WI38 (cell line): Measurements from ENCODE around the gene NTSR1.

Source experiments
- H3K4me3 ChIP-seq: 2 replicates; pipeline ENCODE4 v1.5.1; 2011; ENCODE audit warnings: low read depth, mild to moderate bottlenecking, control low read depth, low read length
- TF ChIP-seq, protein P1 (sequence below): IDR thresholded peaks from 2 replicates; pipeline ENCODE4 v1.5.1; 2012; ENCODE audit warnings: low read depth, mild to moderate bottlenecking, control low read depth, low read length

Gene NTSR1

DNA sequence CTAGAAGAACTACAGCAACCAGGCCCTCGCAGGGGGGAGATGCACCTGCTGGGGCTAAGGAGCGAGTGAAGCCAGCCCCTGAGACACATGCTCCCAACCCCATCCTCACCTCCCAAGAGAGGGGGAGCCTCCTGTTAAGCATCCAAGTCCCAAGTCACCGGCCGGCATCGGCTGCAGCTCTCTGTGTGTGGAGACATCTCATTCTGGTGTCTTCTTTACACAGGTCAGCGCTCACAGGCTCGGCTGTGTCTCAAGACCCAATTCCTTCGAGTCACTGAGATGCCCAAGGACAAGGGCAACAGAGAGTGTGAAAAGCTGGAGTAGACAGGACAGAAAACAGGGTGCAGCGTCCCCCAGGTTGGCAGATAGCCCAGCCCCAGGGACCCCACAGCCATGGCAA lies 66.6 kb downstream of the NTSR1 start:
- H3K4me3 ChIP-seq, result no peak overlapping the region
- TF ChIP-seq, protein P1, sequence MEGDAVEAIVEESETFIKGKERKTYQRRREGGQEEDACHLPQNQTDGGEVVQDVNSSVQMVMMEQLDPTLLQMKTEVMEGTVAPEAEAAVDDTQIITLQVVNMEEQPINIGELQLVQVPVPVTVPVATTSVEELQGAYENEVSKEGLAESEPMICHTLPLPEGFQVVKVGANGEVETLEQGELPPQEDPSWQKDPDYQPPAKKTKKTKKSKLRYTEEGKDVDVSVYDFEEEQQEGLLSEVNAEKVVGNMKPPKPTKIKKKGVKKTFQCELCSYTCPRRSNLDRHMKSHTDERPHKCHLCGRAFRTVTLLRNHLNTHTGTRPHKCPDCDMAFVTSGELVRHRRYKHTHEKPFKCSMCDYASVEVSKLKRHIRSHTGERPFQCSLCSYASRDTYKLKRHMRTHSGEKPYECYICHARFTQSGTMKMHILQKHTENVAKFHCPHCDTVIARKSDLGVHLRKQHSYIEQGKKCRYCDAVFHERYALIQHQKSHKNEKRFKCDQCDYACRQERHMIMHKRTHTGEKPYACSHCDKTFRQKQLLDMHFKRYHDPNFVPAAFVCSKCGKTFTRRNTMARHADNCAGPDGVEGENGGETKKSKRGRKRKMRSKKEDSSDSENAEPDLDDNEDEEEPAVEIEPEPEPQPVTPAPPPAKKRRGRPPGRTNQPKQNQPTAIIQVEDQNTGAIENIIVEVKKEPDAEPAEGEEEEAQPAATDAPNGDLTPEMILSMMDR, result no peak

DNA sequence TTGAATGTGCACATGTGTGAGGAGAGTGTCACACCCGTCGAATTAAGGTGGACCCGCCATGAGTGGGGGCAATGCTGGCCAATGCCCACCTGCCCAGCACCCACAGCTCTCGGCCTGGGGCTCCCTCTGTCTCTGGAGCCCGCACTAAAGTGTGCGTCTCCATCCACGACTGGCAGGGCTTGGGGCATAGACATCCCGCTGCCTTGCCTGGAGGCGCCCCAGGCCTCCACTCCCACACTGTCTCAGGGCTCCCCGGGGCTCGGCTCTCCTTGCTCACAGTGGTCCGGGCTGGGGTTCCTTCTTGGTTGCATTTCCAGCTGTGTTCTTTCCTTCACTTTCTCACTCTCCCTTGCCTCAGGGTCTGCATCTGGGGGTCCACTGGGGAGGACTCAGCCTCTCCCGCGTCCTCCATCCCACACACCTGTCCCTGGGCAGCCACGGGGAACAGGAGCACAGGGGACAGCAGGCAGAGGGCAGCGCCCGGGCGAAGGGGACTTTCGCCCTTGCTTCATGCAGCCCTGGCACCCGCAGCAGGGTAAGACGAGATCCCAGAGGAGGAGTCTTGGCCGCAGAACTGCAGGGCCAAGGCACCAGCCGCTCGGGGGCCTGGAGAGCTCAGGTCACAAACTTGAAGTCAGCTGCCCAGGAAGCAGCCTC lies 67.5 kb downstream of the NTSR1 start:
- TF ChIP-seq, protein P1, result no peak
- no peak overlapping the region for H3K4me3 ChIP-seq

DNA sequence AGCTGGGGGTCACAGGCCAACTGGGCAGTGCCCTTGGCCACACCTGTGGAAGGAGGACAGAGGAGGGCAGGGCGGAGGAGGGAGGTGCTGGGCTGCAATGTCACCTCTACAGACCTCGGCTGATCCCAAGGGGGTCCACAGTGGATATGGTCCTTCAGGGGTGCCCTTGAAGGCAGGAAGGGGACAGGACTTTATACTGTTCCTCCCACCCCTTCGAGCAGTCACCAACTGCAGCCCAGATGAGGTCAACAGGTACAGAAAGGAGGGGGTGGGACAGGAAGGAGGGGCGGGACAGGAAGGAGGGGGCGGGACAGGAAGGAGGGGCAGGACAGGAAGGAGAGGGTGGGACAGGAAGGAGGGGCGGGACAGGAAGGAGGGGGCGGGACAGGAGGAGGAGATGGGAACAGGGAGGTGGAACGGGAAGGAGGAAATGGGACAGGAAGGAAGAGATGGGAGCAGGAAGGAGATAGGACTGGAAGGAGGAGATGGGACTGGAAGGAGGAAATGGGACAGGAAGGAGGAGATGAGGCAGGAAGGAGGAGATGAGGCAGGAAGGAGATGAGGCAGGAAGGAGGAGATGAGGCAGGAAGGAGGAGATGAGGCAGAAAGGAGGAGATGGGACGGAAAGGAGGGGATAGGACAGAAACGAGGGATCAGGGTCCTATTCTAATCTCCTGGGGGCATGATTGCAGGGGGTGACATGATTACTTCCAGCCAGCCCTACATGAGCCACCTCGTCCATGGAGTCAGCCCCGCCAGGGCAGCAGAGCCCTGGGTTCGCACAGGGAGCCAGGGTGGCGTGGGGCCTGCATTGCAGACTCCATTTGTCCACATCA lies 68.3 kb downstream of the NTSR1 start:
- TF ChIP-seq, protein P1, result no peak

DNA sequence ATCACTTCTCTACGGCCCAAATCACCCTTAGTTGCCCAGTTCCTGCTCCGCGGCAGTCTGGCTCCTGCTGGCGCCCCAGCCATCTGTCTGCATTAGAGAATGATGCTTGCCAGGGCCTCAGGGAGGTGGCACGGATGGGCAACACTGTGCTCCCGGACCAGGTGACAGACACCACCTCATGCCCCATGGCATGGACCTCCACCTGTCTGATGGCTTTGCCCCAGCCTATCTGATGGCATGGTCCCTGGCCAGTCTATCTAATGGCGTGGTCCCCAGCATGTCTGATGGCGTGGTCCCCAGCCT lies 68.8 kb downstream of the NTSR1 start:
- TF ChIP-seq, protein P1, result no peak
- H3K4me3 ChIP-seq, result no peak overlapping the region

More for the DNA sequence above, 68.3 kb downstream of the NTSR1 start:
- no peak overlapping the region for H3K4me3 ChIP-seq

DNA sequence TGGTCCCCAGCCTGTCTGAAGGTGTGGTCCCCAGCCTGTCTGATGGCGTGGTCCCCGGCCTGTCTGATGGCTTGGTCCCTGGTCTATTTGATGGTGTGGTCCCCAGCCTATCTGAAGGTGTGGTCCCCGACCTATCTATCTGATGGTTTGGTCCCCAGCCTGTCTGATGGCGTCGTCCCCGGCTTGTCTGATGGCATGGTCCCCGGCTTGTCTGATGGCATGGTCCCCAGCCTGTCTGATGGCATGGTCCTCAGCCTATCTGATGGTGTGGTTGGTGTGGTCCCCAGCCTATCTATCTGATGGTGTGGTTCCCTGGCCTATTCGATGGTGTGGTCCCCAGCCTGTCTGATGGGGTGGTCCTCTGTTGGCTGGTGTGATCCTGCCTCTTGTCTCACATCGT lies 69.4 kb downstream of the NTSR1 start:
- TF ChIP-seq, protein P1, result no peak
- no peak overlapping the region for H3K4me3 ChIP-seq

DNA sequence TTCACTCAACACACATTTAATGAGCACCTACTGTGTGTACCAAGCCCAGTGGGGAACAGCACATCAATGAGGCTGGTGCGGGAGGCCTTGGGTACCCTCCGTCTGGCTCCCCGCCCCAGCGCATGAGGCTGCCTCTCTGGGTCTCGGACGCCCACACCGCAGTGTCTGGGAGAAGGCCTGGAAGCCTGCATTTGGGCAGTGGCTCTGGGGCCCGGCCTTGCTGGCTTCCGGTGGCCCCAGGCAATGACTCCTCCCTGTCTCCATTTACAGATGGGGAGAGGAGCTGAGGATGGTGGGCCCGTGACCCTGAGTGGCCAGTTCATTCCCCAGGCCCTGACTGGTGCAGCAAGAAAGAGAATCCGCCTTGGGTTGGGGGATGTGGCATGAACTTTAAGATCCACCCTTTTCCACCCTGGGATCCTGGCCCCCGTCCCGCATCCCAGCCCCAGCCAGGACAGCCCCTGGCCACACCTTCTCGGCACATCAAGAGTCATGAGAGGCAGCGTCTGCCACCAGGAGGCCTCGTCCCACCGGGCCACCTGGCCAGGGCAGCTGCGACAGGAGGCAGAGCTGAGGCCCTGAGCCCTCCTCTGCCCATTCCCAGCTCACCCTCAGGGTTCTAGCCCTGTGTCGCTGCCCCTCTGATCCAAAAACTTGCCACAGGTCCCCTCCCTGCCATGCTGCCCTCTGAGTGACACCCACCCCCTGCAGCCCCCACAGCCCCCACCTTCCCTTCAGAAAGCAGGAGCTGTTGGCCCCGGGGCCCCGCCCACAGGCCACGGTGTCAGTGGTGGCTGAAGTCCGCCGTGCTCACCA lies 70.2 kb downstream of the NTSR1 start:
- H3K4me3 ChIP-seq, result no peak overlapping the region
- TF ChIP-seq, protein P1, result no peak

DNA sequence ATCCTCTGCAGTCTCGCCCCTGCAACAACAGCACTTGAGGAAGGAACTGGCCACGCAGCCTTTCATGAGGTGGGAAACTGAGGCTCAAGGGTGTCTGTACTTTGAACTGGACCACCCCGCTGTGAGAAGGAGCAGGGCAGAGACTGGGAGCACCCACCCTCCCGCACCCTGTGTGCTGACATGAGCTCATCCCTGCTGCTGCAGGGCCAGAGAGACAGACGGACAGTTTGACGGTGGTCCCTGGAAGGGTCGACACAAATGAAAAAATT lies 70.7 kb downstream of the NTSR1 start:
- no peak overlapping the region for H3K4me3 ChIP-seq
- TF ChIP-seq, protein P1, result no peak
